HFF-Myc (cell line): ENCODE data around the gene INPP5E.

Source experiments
- DNase-seq: peaks from one replicate; pipeline ENCODE4 v3.0.0-alpha.2; 2011; ENCODE audit warnings: low read depth; ENCODE audit errors: extremely low read depth
- H3K4me3 ChIP-seq: replicated peaks from 2 replicates; pipeline ENCODE4 v1.5.1; 2011; ENCODE audit warnings: low read depth, mild to moderate bottlenecking, control low read depth, low read length
- TF ChIP-seq, protein P1 (sequence below): IDR thresholded peaks from 2 replicates; pipeline ENCODE4 v1.5.1; 2012; ENCODE audit warnings: mild to moderate bottlenecking, low read depth, low read length, control low read depth; ENCODE audit errors: missing control alignments

The INPP5E gene

DNA sequence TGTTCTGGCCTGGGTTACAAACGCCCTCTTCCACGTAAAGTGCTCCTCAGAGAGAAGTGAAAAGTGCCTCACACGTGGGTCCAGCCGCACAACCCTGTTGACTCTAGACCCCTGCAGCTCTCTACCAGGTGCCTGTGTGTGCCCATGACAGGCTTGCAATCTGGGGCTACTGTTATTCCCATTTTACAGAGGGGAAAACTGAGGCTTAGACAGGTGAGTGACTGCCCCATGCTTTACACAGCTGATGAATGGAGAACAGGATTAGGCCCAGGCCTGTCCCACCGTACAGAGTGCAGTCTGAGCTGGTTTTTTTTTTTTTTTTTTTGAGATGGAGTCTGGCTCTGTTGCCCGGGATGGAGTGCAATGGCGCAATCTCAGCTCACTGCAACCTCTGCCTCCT is 6.2 kb upstream of the INPP5E start:
- TF ChIP-seq, protein P1, sequence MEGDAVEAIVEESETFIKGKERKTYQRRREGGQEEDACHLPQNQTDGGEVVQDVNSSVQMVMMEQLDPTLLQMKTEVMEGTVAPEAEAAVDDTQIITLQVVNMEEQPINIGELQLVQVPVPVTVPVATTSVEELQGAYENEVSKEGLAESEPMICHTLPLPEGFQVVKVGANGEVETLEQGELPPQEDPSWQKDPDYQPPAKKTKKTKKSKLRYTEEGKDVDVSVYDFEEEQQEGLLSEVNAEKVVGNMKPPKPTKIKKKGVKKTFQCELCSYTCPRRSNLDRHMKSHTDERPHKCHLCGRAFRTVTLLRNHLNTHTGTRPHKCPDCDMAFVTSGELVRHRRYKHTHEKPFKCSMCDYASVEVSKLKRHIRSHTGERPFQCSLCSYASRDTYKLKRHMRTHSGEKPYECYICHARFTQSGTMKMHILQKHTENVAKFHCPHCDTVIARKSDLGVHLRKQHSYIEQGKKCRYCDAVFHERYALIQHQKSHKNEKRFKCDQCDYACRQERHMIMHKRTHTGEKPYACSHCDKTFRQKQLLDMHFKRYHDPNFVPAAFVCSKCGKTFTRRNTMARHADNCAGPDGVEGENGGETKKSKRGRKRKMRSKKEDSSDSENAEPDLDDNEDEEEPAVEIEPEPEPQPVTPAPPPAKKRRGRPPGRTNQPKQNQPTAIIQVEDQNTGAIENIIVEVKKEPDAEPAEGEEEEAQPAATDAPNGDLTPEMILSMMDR = no peak
- no peak overlapping the region for H3K4me3 ChIP-seq

DNA sequence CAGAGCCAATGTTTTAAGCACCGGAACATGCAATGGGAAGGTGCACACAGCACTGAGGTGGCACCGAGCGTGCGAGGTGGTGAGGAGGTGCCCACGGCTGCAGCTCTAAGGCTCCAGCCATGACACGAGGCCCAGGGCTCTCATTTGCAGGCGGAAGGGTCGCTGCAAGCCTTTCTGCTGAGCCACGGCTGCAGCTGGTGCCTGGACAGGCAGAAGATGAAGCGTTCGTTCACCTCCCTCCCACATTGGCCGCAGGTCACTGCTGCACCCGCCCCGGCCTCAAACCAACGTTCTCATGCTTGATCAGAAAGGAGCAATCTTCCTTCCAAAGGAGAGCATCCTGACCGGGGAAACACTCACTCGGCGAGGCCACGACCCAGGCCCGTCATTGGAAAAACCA is 4.5 kb upstream of the INPP5E start:
- no peak overlapping the region for H3K4me3 ChIP-seq
- TF ChIP-seq, protein P1 = no peak
- DNase-seq = no peak

More for the DNA sequence above, 6.2 kb upstream of the INPP5E start:
- DNase-seq = no peak

DNA sequence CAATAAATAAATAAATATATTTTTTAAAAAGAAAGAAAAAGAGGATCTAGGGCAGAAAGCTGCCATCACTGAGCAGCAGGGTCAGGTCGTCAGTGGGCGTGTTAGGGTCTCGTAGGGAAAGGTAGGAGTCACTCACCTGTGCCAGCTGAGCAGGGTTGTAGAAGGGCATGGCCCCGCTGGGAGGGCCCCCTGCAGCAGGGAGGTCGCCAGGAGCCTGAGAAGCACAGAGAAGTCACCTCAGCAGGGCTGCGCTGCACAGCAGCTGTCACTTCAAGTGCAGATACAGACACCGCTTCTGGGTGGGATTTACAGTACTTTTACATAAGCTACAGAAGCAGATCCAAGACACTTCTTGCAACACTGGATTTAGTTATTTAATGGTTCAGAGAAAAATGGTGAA is 4.0 kb upstream of the INPP5E start:
- H3K4me3 ChIP-seq = no peak overlapping the region
- TF ChIP-seq, protein P1 = no peak
- DNase-seq = no peak

DNA sequence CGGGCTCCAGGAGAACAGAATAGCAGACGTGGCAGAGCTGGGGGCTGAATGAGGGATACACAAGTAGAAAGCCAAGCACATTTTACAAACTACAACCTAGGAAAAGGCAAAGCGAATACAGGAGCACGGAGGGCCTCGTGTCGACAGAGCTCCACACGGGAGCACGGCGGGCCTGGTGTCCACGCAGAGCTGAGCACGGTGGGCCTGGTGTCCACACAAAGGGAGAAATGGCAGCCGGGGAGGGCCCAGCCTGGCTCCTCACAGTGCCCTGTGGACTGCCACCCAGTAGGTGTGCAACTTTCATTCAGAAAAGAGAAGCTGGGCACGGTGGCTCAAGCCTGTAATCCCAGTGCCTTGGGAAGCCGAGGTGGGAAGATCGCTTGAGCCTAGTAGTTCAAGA is 3.4 kb upstream of the INPP5E start:
- H3K4me3 ChIP-seq = no peak overlapping the region
- TF ChIP-seq, protein P1 = no peak
- no peak for DNase-seq

DNA sequence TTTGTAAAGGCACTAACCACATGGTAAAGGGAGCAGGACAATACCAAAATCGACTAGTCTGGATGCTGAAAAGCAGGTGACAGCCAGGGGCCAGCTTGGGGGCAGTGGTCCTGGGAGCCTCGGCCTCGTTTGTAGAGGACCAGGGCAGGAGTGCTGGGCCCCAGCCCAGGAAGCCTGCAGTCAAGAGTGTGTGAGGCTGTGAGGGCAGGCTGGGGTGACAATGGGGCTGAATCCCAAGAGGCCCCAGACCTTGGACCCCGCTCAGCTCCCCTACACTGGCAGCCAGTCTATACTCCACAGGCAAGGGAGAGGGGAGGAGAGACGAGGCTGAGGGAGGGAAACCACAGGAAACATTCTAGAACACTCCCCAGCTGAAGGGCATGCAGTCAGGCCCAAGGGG is 2.6 kb upstream of the INPP5E start:
- TF ChIP-seq, protein P1 = no peak
- H3K4me3 ChIP-seq = no peak overlapping the region
- DNase-seq = no peak

DNA sequence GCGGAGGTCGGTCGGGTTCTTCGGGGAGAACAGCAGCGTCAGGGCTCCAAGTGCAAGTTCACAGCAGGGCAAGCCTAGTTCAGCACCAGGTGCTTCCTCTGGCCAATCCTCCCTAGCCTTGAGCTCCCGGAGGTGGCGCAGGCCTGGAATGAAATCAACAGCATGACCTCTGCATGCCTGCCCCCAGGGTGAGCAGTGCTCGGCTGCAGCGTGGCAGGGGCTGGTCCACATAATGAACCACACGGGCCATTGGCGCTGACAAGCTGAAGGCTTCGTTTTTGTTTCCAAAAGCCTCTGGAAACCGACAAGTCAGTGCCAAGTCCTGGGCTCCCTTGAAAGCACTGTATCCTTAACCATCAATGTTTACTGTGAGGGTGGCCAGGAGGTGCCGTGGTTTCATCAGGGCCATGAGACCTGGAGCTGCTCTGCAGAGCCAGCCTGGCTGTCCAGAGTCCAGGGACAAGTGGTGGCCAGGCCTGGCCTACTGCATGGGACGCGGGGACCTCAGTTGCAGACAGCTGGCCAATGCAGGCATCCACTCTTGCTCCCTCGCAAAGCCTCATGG is 2.1 kb upstream of the INPP5E start:
- H3K4me3 ChIP-seq = no peak overlapping the region
- TF ChIP-seq, protein P1 = no peak
- DNase-seq = no peak

DNA sequence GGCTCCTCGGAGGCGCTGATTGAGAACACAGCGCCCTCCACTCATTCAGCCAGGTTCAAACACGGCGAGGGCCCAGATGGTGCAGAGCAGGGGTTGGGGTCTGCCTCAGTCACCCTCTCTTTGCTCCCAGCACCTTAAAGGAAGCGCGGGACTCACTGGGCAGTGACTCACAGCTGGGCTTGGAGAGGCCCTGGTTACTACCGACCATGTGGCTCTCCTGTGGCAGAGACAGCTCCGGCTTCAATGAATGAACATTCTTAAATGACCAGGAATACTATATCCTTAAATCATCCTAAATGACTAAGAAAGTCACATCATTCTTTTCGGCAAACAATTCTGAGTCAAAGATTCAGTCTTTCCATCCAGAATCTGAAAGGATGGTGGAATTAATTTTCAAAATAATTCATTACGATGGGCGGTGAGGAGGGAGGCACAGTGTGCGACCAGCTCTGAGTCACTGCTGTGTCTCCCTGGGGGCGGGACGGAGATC is 1.6 kb upstream of the INPP5E start:
- TF ChIP-seq, protein P1 = no peak
- DNase-seq = no peak
- H3K4me3 ChIP-seq = no peak overlapping the region
